Stromal cell of bone marrow (primary cell): ENCODE measurements around the gene ZMYM4.

Source experiments
- DNase-seq: peaks from one replicate; pipeline ENCODE4 v3.0.0-alpha.2; 2012; ENCODE audit warnings: low read depth

Gene ZMYM4

GRCh38 chr1:35406103-35406502 lies 137.6 kb downstream of the ZMYM4 start:
- DNase-seq: no peak

GRCh38 chr1:35407743-35408142 lies 139.2 kb downstream of the ZMYM4 start:
- no peak for DNase-seq

GRCh38 chr1:35408925-35409324 lies 140.4 kb downstream of the ZMYM4 start:
- DNase-seq: no peak

- no peak for DNase-seq
These were observed 157.6 kb downstream of the ZMYM4 start for GRCh38 chr1:35426097-35426586.

- no peak for DNase-seq
These were observed 159.9 kb downstream of the ZMYM4 start for GRCh38 chr1:35428360-35428759.

GRCh38 chr1:35430762-35431161 lies 162.3 kb downstream of the ZMYM4 start:
- DNase-seq: no peak

GRCh38 chr1:35431173-35431599 lies 162.7 kb downstream of the ZMYM4 start:
- no peak for DNase-seq

GRCh38 chr1:35432231-35432630 lies 163.7 kb downstream of the ZMYM4 start:
- no peak for DNase-seq

GRCh38 chr1:35433714-35434113 lies 165.2 kb downstream of the ZMYM4 start:
- no peak for DNase-seq

GRCh38 chr1:35434703-35435102 lies 166.2 kb downstream of the ZMYM4 start:
- DNase-seq: no peak

GRCh38 chr1:35436078-35436477 lies 167.6 kb downstream of the ZMYM4 start:
- DNase-seq: no peak

GRCh38 chr1:35437200-35437599 lies 168.7 kb downstream of the ZMYM4 start:
- no peak for DNase-seq

GRCh38 chr1:35439626-35440025 lies 171.1 kb downstream of the ZMYM4 start:
- no peak for DNase-seq

GRCh38 chr1:35441926-35442579 lies 173.5 kb downstream of the ZMYM4 start:
- DNase-seq: no peak

GRCh38 chr1:35442734-35443133 lies 174.2 kb downstream of the ZMYM4 start:
- no peak for DNase-seq

- DNase-seq: no peak
These were observed 175.4 kb downstream of the ZMYM4 start for GRCh38 chr1:35443768-35444518.

- DNase-seq: no peak
These were observed 175.9 kb downstream of the ZMYM4 start for GRCh38 chr1:35444519-35444774.

- no peak for DNase-seq
These were observed 178.8 kb downstream of the ZMYM4 start for GRCh38 chr1:35447278-35447677.

- peak; percentile 93 for DNase-seq
These were observed 179.9 kb downstream of the ZMYM4 start for GRCh38 chr1:35448344-35448801.

GRCh38 chr1:35449334-35450008 lies 181.0 kb downstream of the ZMYM4 start:
- peak; percentile 96 for DNase-seq

- peak; percentile 61 for DNase-seq
These were observed 182.6 kb downstream of the ZMYM4 start for GRCh38 chr1:35451125-35451528.

GRCh38 chr1:35452106-35452774 lies 183.7 kb downstream of the ZMYM4 start:
- peak; percentile 34 for DNase-seq

- no peak for DNase-seq
These were observed 184.5 kb downstream of the ZMYM4 start for GRCh38 chr1:35453031-35453430.
